HG03469 (cell line): Measurements from ENCODE around the gene ZNF341.

ENCODE experiments used
- ATAC-seq: cut with Tn5 transposase; IDR thresholded peaks from one replicate; pipeline ENCODE4 v1.9.1; 2021; ENCODE audit warnings: mild to moderate bottlenecking, moderate library complexity, moderate number of reproducible peaks; ENCODE audit not compliant: unreplicated experiment

Gene ZNF341

GRCh38 chr20:33765592-33765991 is 33.8 kb downstream of the ZNF341 start:
- no peak for ATAC-seq

GRCh38 chr20:33766686-33767085 is 34.9 kb downstream of the ZNF341 start:
- no peak for ATAC-seq

- no peak for ATAC-seq
Measured at GRCh38 chr20:33767777-33768138, 36.0 kb downstream of the ZNF341 start.

GRCh38 chr20:33769043-33769442 is 37.2 kb downstream of the ZNF341 start:
- ATAC-seq: no peak

GRCh38 chr20:33770005-33770404 is 38.2 kb downstream of the ZNF341 start:
- no peak for ATAC-seq

- ATAC-seq: no peak
Measured at GRCh38 chr20:33771938-33772337, 40.1 kb downstream of the ZNF341 start.

- ATAC-seq: no peak
Measured at GRCh38 chr20:33772439-33772838, 40.6 kb downstream of the ZNF341 start.

GRCh38 chr20:33773412-33774089 is 41.8 kb downstream of the ZNF341 start:
- no peak for ATAC-seq

GRCh38 chr20:33777816-33778215 is 46.0 kb downstream of the ZNF341 start:
- no peak for ATAC-seq

- ATAC-seq: no peak
Measured at GRCh38 chr20:33781133-33781532, 49.3 kb downstream of the ZNF341 start.

GRCh38 chr20:33781945-33782344 is 50.1 kb downstream of the ZNF341 start:
- ATAC-seq: no peak

GRCh38 chr20:33783256-33783655 is 51.5 kb downstream of the ZNF341 start:
- ATAC-seq: no peak

GRCh38 chr20:33783818-33784217 is 52.0 kb downstream of the ZNF341 start:
- no peak for ATAC-seq

- no peak for ATAC-seq
Measured at GRCh38 chr20:33784225-33784624, 52.4 kb downstream of the ZNF341 start.

GRCh38 chr20:33785503-33785902 is 53.7 kb downstream of the ZNF341 start:
- no peak for ATAC-seq

GRCh38 chr20:33787253-33787891 is 55.6 kb downstream of the ZNF341 start:
- ATAC-seq: no peak

- no peak for ATAC-seq
Measured at GRCh38 chr20:33788351-33789049, 56.7 kb downstream of the ZNF341 start.

GRCh38 chr20:33789109-33789857 is 57.5 kb downstream of the ZNF341 start:
- ATAC-seq: no peak

GRCh38 chr20:33789858-33790182 is 58.0 kb downstream of the ZNF341 start:
- no peak for ATAC-seq

GRCh38 chr20:33790566-33790965 is 58.8 kb downstream of the ZNF341 start:
- ATAC-seq: no peak

GRCh38 chr20:33791021-33791420 is 59.2 kb downstream of the ZNF341 start:
- ATAC-seq: no peak

GRCh38 chr20:33791540-33791939 is 59.7 kb downstream of the ZNF341 start:
- no peak for ATAC-seq
